IMR-90 (cell line): ENCODE results near the gene CTAGE4. TPM values are rescaled to one million over a fixed set of nuclear protein-coding genes. Genes with fewer than 3 reads are reported as not detected.
"Not testable (repeated sequence)": the region's sequence is repeated elsewhere in the genome, so short reads cannot be mapped to it uniquely, and the experiment has no call there.

Experiments
- ATAC-seq: fragments of 200-7000 bp; cut with Tn5 transposase; 2 replicates; pipeline ENCODE4 v1.9.1; 2020; ENCODE audit warnings: low read depth, mild to moderate bottlenecking, moderate library complexity
- BruUV-seq: library from RNA; stranded (reverse); fragments of 400-500 nt; replicated peaks from 2 replicates; lab custom pipeline; 2021; lab: Mats Ljungman, UMichigan
- CTCF ChIA-PET: fragments of 300-600 bp; formaldehyde crosslinking; extraction: SDS; loops from one replicate; lab custom pipeline; 2021; ENCODE audit warnings: antibody characterized with exemption; lab: Yijun Ruan, JAX
- POLR2A ChIA-PET: fragments of 300-600 bp; sonication (Branson Sonifier 250); formaldehyde crosslinking; loops from one replicate; lab custom pipeline; 2022; ENCODE audit warnings: antibody characterized with exemption; ENCODE audit not compliant: unreplicated experiment; lab: Charles Lee
- DNase-seq: peaks from one replicate; pipeline ENCODE4 v3.0.0; 2013
- H2AFZ ChIP-seq: replicated peaks from 2 replicates; pipeline ENCODE3; 2013; ENCODE audit warnings: low read length, mild to moderate bottlenecking; ENCODE audit not compliant: poor library complexity
- H2AK5ac ChIP-seq: 2 replicates; pipeline ENCODE4 v1.6.1; 2013; ENCODE audit warnings: low read depth, low read length, inconsistent platforms
- H2AK9ac ChIP-seq: replicated peaks from 2 replicates; pipeline ENCODE3; 2013; ENCODE audit warnings: mild to moderate bottlenecking, low read depth, low read length, moderate library complexity; ENCODE audit not compliant: poor library complexity
- H2BK120ac ChIP-seq: 2 replicates; pipeline ENCODE4 v1.6.1; 2013; ENCODE audit warnings: low read depth, low read length, inconsistent platforms
- H2BK15ac ChIP-seq: 3 replicates; pipeline ENCODE4 v1.6.1; 2013; ENCODE audit warnings: low read depth, low read length, inconsistent platforms
- H2BK20ac ChIP-seq: 2 replicates; pipeline ENCODE4 v1.6.1; 2013; ENCODE audit warnings: low read depth, mild to moderate bottlenecking, inconsistent platforms, low read length, moderate library complexity
- H2BK5ac ChIP-seq: 2 replicates; pipeline ENCODE4 v1.6.1; 2013; ENCODE audit warnings: mild to moderate bottlenecking, low read depth, low read length, inconsistent platforms; ENCODE audit not compliant: poor library complexity, severe bottlenecking
- H3K14ac ChIP-seq: replicated peaks from 2 replicates; pipeline ENCODE4 v1.6.1; 2013; ENCODE audit warnings: low read depth, low read length, inconsistent platforms
- H3K18ac ChIP-seq: 2 replicates; pipeline ENCODE4 v1.6.1; 2013; ENCODE audit warnings: low read depth, low read length, control low read depth
- H3K23ac ChIP-seq: 2 replicates; pipeline ENCODE4 v1.6.1; 2013; ENCODE audit warnings: low read depth, low read length, inconsistent platforms
- H3K27ac ChIP-seq: 2 replicates; pipeline ENCODE4 v1.5.1; 2013; ENCODE audit warnings: mild to moderate bottlenecking, control low read depth, low read length; ENCODE audit not compliant: insufficient read depth
- H3K27me3 ChIP-seq: 2 replicates; pipeline ENCODE4 v1.6.1; 2013; ENCODE audit warnings: low read length; ENCODE audit not compliant: control insufficient read depth, insufficient read depth
- H3K36me3 ChIP-seq: 2 replicates; pipeline ENCODE4 v1.6.1; 2013; ENCODE audit warnings: low read length, mixed read lengths; ENCODE audit not compliant: control insufficient read depth, insufficient read depth
- H3K4ac ChIP-seq: 2 replicates; pipeline ENCODE4 v1.6.1; 2013; ENCODE audit warnings: low read depth, low read length, inconsistent platforms
- H3K4me1 ChIP-seq: 2 replicates; pipeline ENCODE4 v1.6.1; 2013; ENCODE audit warnings: low read length, mixed read lengths; ENCODE audit not compliant: control insufficient read depth, insufficient read depth
- H3K4me2 ChIP-seq: 2 replicates; pipeline ENCODE4 v1.6.1; 2013; ENCODE audit warnings: low read depth, mild to moderate bottlenecking, control low read depth, low read length, moderate library complexity
- H3K4me3 ChIP-seq: 2 replicates; pipeline ENCODE4 v1.5.1; 2013; ENCODE audit warnings: low read depth, mild to moderate bottlenecking, control low read depth, low read length, moderate library complexity; ENCODE audit not compliant: insufficient read depth
- H3K56ac ChIP-seq: 2 replicates; pipeline ENCODE4 v1.6.1; 2013; ENCODE audit warnings: low read length, inconsistent platforms; ENCODE audit not compliant: insufficient read depth; ENCODE audit errors: extremely low read depth
- H3K79me1 ChIP-seq, 2 experiments: 2 replicates each; pipeline ENCODE4 v1.6.1; 2013; ENCODE audit warnings: low read length in 2 of 2, inconsistent platforms in 1 of 2, low read depth in 1 of 2
- H3K9ac ChIP-seq: 2 replicates; pipeline ENCODE4 v1.6.1; 2013; ENCODE audit warnings: low read depth, low read length, control low read depth
- H3K9me1 ChIP-seq: 2 replicates; pipeline ENCODE4 v1.6.1; 2013; ENCODE audit warnings: low read length, inconsistent platforms; ENCODE audit not compliant: insufficient read depth
- H3K9me3 ChIP-seq: 2 replicates; pipeline ENCODE4 v1.6.1; 2013; ENCODE audit warnings: low read length; ENCODE audit not compliant: control insufficient read depth, insufficient read depth
- H4K20me1 ChIP-seq: 2 replicates; pipeline ENCODE4 v1.6.1; 2013; ENCODE audit warnings: low read length, inconsistent platforms; ENCODE audit not compliant: insufficient read depth
- H4K5ac ChIP-seq: 2 replicates; pipeline ENCODE4 v1.6.1; 2013; ENCODE audit warnings: mild to moderate bottlenecking, low read depth, low read length, control low read depth
- H4K8ac ChIP-seq, 2 experiments: 2 replicates each; pipeline ENCODE4 v1.6.1; 2013; ENCODE audit warnings: low read depth in 2 of 2, low read length in 2 of 2, control low read depth in 1 of 2, inconsistent platforms in 1 of 2
- H4K91ac ChIP-seq: 2 replicates; pipeline ENCODE4 v1.6.1; 2013; ENCODE audit warnings: low read depth, low read length, inconsistent platforms; ENCODE audit not compliant: insufficient read depth
- WGBS, 2 experiments: methylation state at CpG; one replicate each; pipeline versions ENCODE4 v1.1.5 to v1.1.7; 2013; ENCODE audit warnings: missing lambda C conversion rate in 2 of 2; ENCODE audit not compliant: insufficient read length in 1 of 2; ENCODE audit errors: extremely low coverage in 2 of 2; 5-methylcytosine and 5-hydroxymethylcytosine counted together
- dilution Hi-C: fragments of 300-500 bp; cut with HindIII; formaldehyde crosslinking; loops from one replicate; pipeline ENCODE4 v1.14.3; 2018; ENCODE audit warnings: low sequenced_read_pairs; ENCODE audit not compliant: unreplicated experiment
- in situ Hi-C: fragments of 300-500 bp; cut with MboI; formaldehyde crosslinking; loops from 3 replicates; pipeline ENCODE4 v1.14.3; 2019; ENCODE audit warnings: low sequenced_read_pairs, inconsistent platforms, mixed read lengths
- intact Hi-C: fragments of 100-400 bp; cut with micrococcal nuclease; formaldehyde crosslinking; loops from 2 replicates; pipeline ENCODE4 v1.10.0; 2022
- polyA plus RNA-seq, 3 experiments: library from polyadenylated mRNA; depleted of rRNA; stranded (reverse); fragments of >200 nt; gene quantifications; 2 replicates each; pipeline ENCODE4 v1.2.3, GENCODE V29; 2012; ENCODE audit warnings: low replicate concordance in 1 of 3
- total RNA-seq: library from RNA; depleted of rRNA; stranded (reverse); fragments of >200 nt; gene quantifications from 2 replicates; pipeline ENCODE4 v1.2.3, GENCODE V29; 2012

Gene CTAGE4
- total and polyA plus RNA-seq, 2 of the 4 experiments (the other 2 are of a cell fraction) = 0.03 TPM; not detected in 1

GRCh38 chr7:144231027-144231426, 47.8 kb downstream of the CTAGE4 start:
- H2BK5ac ChIP-seq, H2AK5ac ChIP-seq, H2AFZ ChIP-seq, dilution Hi-C loops, H3K4ac ChIP-seq, DNase-seq, H3K9me1 ChIP-seq, H3K9me3 ChIP-seq, H3K18ac ChIP-seq, H3K23ac ChIP-seq, H4K5ac ChIP-seq, H3K9ac ChIP-seq, POLR2A ChIA-PET, H3K79me1 ChIP-seq, in situ Hi-C loops, H3K27me3 ChIP-seq, intact Hi-C loops, CTCF ChIA-PET, H3K4me2 ChIP-seq, H4K20me1 ChIP-seq, H4K8ac ChIP-seq, H2BK15ac ChIP-seq, H2AK9ac ChIP-seq, H3K14ac ChIP-seq, BruUV-seq, H3K36me3 ChIP-seq, ATAC-seq, H4K91ac ChIP-seq, H3K4me3 ChIP-seq, H3K4me1 ChIP-seq, H2BK120ac ChIP-seq, H2BK20ac ChIP-seq, H3K56ac ChIP-seq, H3K27ac ChIP-seq: not testable (repeated sequence)
- WGBS, 2 experiments = no CpG with 5 or more reads among the region's 2 CpGs

- H2BK20ac ChIP-seq, H3K18ac ChIP-seq, H4K8ac ChIP-seq, H3K9me1 ChIP-seq, H3K23ac ChIP-seq, H2BK15ac ChIP-seq, H3K9me3 ChIP-seq, H2AK9ac ChIP-seq, H2AK5ac ChIP-seq, H3K9ac ChIP-seq, H3K4me2 ChIP-seq, H3K36me3 ChIP-seq, H3K27me3 ChIP-seq, in situ Hi-C loops, H3K4me1 ChIP-seq, H3K4ac ChIP-seq, CTCF ChIA-PET, intact Hi-C loops, H2BK120ac ChIP-seq, H3K4me3 ChIP-seq, POLR2A ChIA-PET, dilution Hi-C loops, DNase-seq, H4K91ac ChIP-seq, H3K79me1 ChIP-seq, H4K5ac ChIP-seq, H2AFZ ChIP-seq, H3K27ac ChIP-seq, H3K56ac ChIP-seq, BruUV-seq, H3K14ac ChIP-seq, ATAC-seq, H4K20me1 ChIP-seq, H2BK5ac ChIP-seq: not testable (repeated sequence)
- WGBS, 2 experiments = no CpG with 5 or more reads among the region's 1 CpG
These were observed 49.8 kb downstream of the CTAGE4 start for GRCh38 chr7:144233039-144233438.
